HepG2 (cell line): ENCODE data around the gene AVPR2. TPM values are rescaled to one million over a fixed set of nuclear protein-coding genes. Genes with fewer than 3 reads are reported as not detected.

ENCODE experiments used
- BCL3 ChIP-seq: sonication (generic); formaldehyde crosslinking; IDR thresholded peaks from 2 replicates; pipeline ENCODE4 v1.5.1; 2020; ENCODE audit warnings: mild to moderate bottlenecking, missing genetic modification reagents, moderate library complexity
- BCL6 ChIP-seq: IDR thresholded peaks from 2 replicates; pipeline ENCODE4 v1.6.1; 2016; ENCODE audit warnings: missing genetic modification reagents, missing compliant biosample characterization
- BRD4 ChIP-seq: sonication (generic); formaldehyde crosslinking; IDR thresholded peaks from 2 replicates; pipeline ENCODE4 v1.4.0; 2020; ENCODE audit warnings: missing genetic modification reagents
- CEBPZ ChIP-seq: IDR thresholded peaks from 2 replicates; pipeline ENCODE4 v1.6.1; 2012; ENCODE audit warnings: low read length, improper control_type of control experiment
- CTCF ChIP-seq: sonication (generic); formaldehyde crosslinking; IDR thresholded peaks from 2 replicates; pipeline ENCODE4 v1.5.0; 2020; ENCODE audit warnings: mild to moderate bottlenecking, missing genetic modification reagents, moderate library complexity
- EED ChIP-seq: sonication (generic); formaldehyde crosslinking; IDR thresholded peaks from 2 replicates; pipeline ENCODE4 v1.5.0; 2020; ENCODE audit warnings: mild to moderate bottlenecking, missing genetic modification reagents
- GATAD2A ChIP-seq: IDR thresholded peaks from 2 replicates; pipeline ENCODE4 v1.6.1; 2016
- HNRNPLL ChIP-seq: fragments of 200-400 bp; formaldehyde crosslinking; IDR thresholded peaks from 2 replicates; pipeline ENCODE4 v1.6.1; 2017; ENCODE audit warnings: mild to moderate bottlenecking, low read depth, low read length; ENCODE audit not compliant: poor library complexity, severe bottlenecking
- PITX1 ChIP-seq: sonication (generic); formaldehyde crosslinking; IDR thresholded peaks from 2 replicates; pipeline ENCODE4 v1.5.1; 2020; ENCODE audit warnings: mild to moderate bottlenecking, missing genetic modification reagents
- REST ChIP-seq, 2 experiments: IDR thresholded peaks; 2 replicates each; pipeline ENCODE4 v1.6.1; 2011 to 2012; ENCODE audit warnings: low read length in 2 of 2, borderline replicate concordance in 1 of 2, low read depth in 1 of 2, mild to moderate bottlenecking in 1 of 2, moderate library complexity in 1 of 2
- SATB2 ChIP-seq: sonication (generic); formaldehyde crosslinking; IDR thresholded peaks from 2 replicates; pipeline ENCODE4 v1.5.0; 2020; ENCODE audit warnings: missing genetic modification reagents
- ZBTB20 ChIP-seq: sonication (generic); formaldehyde crosslinking; IDR thresholded peaks from 2 replicates; pipeline ENCODE4 v1.8.1; 2023; ENCODE audit warnings: missing genetic modification reagents, low read depth, mild to moderate bottlenecking, borderline replicate concordance
- ZBTB3 ChIP-seq: sonication (generic); formaldehyde crosslinking; IDR thresholded peaks from 2 replicates; pipeline ENCODE4 v1.4.0; 2020; ENCODE audit warnings: low read depth, mild to moderate bottlenecking, moderate library complexity, missing genetic modification reagents, borderline replicate concordance
- ZNF232 ChIP-seq: sonication (generic); formaldehyde crosslinking; IDR thresholded peaks from 2 replicates; pipeline ENCODE4 v1.4.0; 2020; ENCODE audit warnings: missing genetic modification reagents, borderline replicate concordance
- ZNF543 ChIP-seq: sonication (generic); formaldehyde crosslinking; IDR thresholded peaks from 2 replicates; pipeline ENCODE4 v1.4.0; 2020; ENCODE audit warnings: mild to moderate bottlenecking, missing genetic modification reagents
- ZNF709 ChIP-seq: sonication (generic); formaldehyde crosslinking; IDR thresholded peaks from 2 replicates; pipeline ENCODE4 v1.5.0; 2020; ENCODE audit warnings: mild to moderate bottlenecking, missing genetic modification reagents
- polyA plus RNA-seq, 8 experiments: library from polyadenylated mRNA; depleted of rRNA in 3 of 8; stranded (reverse) in 7 of 8; unstranded in 1 of 8; fragments of >200 nt; fragmentation: Illumina TruSeq in 4 of 8; extraction: Trizol in 4 of 8; gene quantifications; 2 replicates each; pipeline versions ENCODE4 v1.2.1 to v1.2.3, GENCODE V29; 2011 to 2016; ENCODE audit warnings: low read depth in 4 of 8, missing spikeins in 1 of 8, mixed read lengths in 1 of 8; ENCODE audit not compliant: insufficient read depth in 1 of 8
- total RNA-seq, 5 experiments: library from RNA; depleted of rRNA; stranded (reverse); fragments of >200 nt; fragmentation: Illumina TruSeq; extraction: Trizol; gene quantifications; 2 replicates each; pipeline ENCODE4 v1.2.3, GENCODE V29; 2016; ENCODE audit warnings: low read depth in 1 of 5

Gene AVPR2
- total and polyA plus RNA-seq, 2 of the 13 experiments (the other 11 are each of a cell fraction or from before 2014, with no cell fraction given), result not detected

GRCh38 chrX:153927922-153928760 is 23.7 kb downstream of the AVPR2 start (continued):
- TF ChIP-seq ZNF543 (CRISPR knock-in tag) (no peak), CEBPZ (no peak), BCL3 (CRISPR knock-in tag) (0 out of 2 replicates have a peak, but pooled peaks have one; percentile 12), HNRNPLL (peak; percentile 63), REST (IDR thresholded peaks at IDR 0.05; ENCODE audit: borderline replicate concordance in 1 of 2, low read depth in 1 of 2, low read length in 2 of 2) (no peak), SATB2 (CRISPR knock-in tag) (no peak), ZBTB20 (CRISPR knock-in tag) (no peak), ZBTB3 (CRISPR knock-in tag) (no peak), CTCF (CRISPR knock-in tag) (peak; percentile 31; the same call in 1 of the 2 replicates), BRD4 (CRISPR knock-in tag) (no peak), ZNF232 (CRISPR knock-in tag) (no peak), PITX1 (no peak), BCL6 (CRISPR knock-in tag) (no peak), EED (CRISPR knock-in tag) (no peak), ZNF709 (0 out of 2 replicates have a peak, but pooled peaks have one; percentile 4), GATAD2A (CRISPR knock-in tag) (no peak)
